K562 (cell line): ENCODE data around the gene IL12A. TPM values are rescaled to one million over a fixed set of nuclear protein-coding genes. Genes with fewer than 3 reads are reported as not detected.

Experiments used
- ATAC-seq: fragments of 200-7000 bp; cut with Tn5 transposase; 3 replicates; pipeline ENCODE4 v1.9.1; 2020; ENCODE audit warnings: moderate library complexity
- BruUV-seq: library from RNA; stranded (reverse); fragments of 400-500 nt; replicated peaks from 2 replicates; lab custom pipeline; 2021; lab: Mats Ljungman, UMichigan
- CTCF ChIA-PET: fragments of 300-600 bp; formaldehyde crosslinking; extraction: SDS; loops from one replicate; lab custom pipeline; 2021; ENCODE audit warnings: low intra/inter-chr PET ratio; lab: Yijun Ruan, JAX
- POLR2A ChIA-PET: fragments of 300-600, 350-650 bp; sonication (Branson Sonifier 250); formaldehyde crosslinking; extraction: SDS; loops from one replicate; lab custom pipeline; 2021; ENCODE audit warnings: antibody characterized with exemption, inconsistent platforms; lab: Yijun Ruan, JAX
- DNase-seq, 4 experiments: peaks; one replicate each; pipeline versions ENCODE4 v3.0.0 to v3.0.0-alpha.2; 2011 to 2018; ENCODE audit warnings: low spot score in 3 of 4, mixed read lengths in 3 of 4; ENCODE audit errors: extremely low read depth in 1 of 4
- FAIRE-seq: peaks from 2 replicates; lab custom pipeline; 2011; peaks lifted over from hg19 to GRCh38; lab: Jason Lieb, UNC
- H2AFZ ChIP-seq: 2 replicates; pipeline ENCODE4 v1.6.0; 2011; ENCODE audit warnings: low read depth, low read length, control low read depth, inconsistent platforms
- H3K27ac ChIP-seq: fragments of 200-600 bp; 3 replicates; pipeline ENCODE4 v1.8.0; 2011; ENCODE audit warnings: low read depth, mild to moderate bottlenecking, control low read depth, inconsistent platforms, low read length, moderate library complexity, mixed read lengths; ENCODE audit errors: extremely low read depth
- H3K27me3 ChIP-seq, 2 experiments: fragments of 300-600 bp in 1 of 2; 2 replicates in 1 of 2; 3 replicates in 1 of 2; pipeline versions ENCODE4 v1.6.0 to v1.8.0; 2011; ENCODE audit warnings: inconsistent platforms in 2 of 2, low read length in 2 of 2, mild to moderate bottlenecking in 1 of 2, mixed read lengths in 1 of 2, moderate library complexity in 1 of 2; ENCODE audit not compliant: control insufficient read depth in 2 of 2, insufficient read depth in 2 of 2
- H3K36me3 ChIP-seq: fragments of 300-600 bp; 3 replicates; pipeline ENCODE4 v1.8.0; 2011; ENCODE audit warnings: mild to moderate bottlenecking, low read length, inconsistent platforms; ENCODE audit not compliant: control insufficient read depth, insufficient read depth
- H3K4me1 ChIP-seq, 2 experiments: fragments of 200-600 bp in 1 of 2; replicated peaks in 1 of 2; 2 replicates in 1 of 2; 3 replicates in 1 of 2; pipeline versions ENCODE4 v1.5.1 to v1.8.0; 2011; ENCODE audit warnings: inconsistent platforms in 2 of 2, low read length in 2 of 2, mild to moderate bottlenecking in 1 of 2, mixed read lengths in 1 of 2, moderate library complexity in 1 of 2; ENCODE audit not compliant: control insufficient read depth in 2 of 2, insufficient read depth in 2 of 2
- H3K4me2 ChIP-seq: 2 replicates; pipeline ENCODE4 v1.6.1; 2011; ENCODE audit warnings: low read length, control low read depth, inconsistent platforms, mixed read lengths; ENCODE audit not compliant: insufficient read depth
- H3K4me3 ChIP-seq: fragments of 200-600 bp; sonication (generic), shearing (Covaris generic); 2 replicates; pipeline ENCODE4 v1.5.1; 2016; ENCODE audit warnings: control low read depth, inconsistent platforms
- H3K79me2 ChIP-seq: fragments of 200-600 bp; 3 replicates; pipeline ENCODE4 v1.8.0; 2011; ENCODE audit warnings: low read length, inconsistent platforms; ENCODE audit not compliant: control insufficient read depth, insufficient read depth
- H3K9ac ChIP-seq, 2 experiments: 2 replicates each; pipeline versions ENCODE4 v1.6.0 to v1.6.1; 2011; ENCODE audit warnings: low read depth in 2 of 2, low read length in 2 of 2, control low read depth in 1 of 2, inconsistent platforms in 1 of 2, mild to moderate bottlenecking in 1 of 2, mixed read lengths in 1 of 2; ENCODE audit not compliant: insufficient read depth in 1 of 2
- H3K9me1 ChIP-seq: one replicate; pipeline ENCODE4 v1.6.0; 2011; ENCODE audit warnings: inconsistent platforms, mild to moderate bottlenecking, low read length, moderate library complexity; ENCODE audit not compliant: control insufficient read depth, insufficient read depth
- H3K9me3 ChIP-seq: replicated peaks from 2 replicates; pipeline ENCODE4 v1.5.1; 2011; ENCODE audit warnings: low read depth, low read length, inconsistent platforms; ENCODE audit not compliant: control insufficient read depth, insufficient read depth
- H4K20me1 ChIP-seq: replicated peaks from 2 replicates; pipeline ENCODE4 v1.6.1; 2011; ENCODE audit warnings: low read length, inconsistent platforms, mixed read lengths; ENCODE audit not compliant: control insufficient read depth, insufficient read depth
- GTF2F1 ChIP-seq: IDR thresholded peaks from 2 replicates; pipeline ENCODE4 v1.6.1; 2011; ENCODE audit warnings: low read depth, low read length, improper control_type of control experiment
- MTA3 ChIP-seq: fragments of 450-650 bp; formaldehyde crosslinking; IDR thresholded peaks from 2 replicates; pipeline ENCODE4 v1.6.1; 2017; ENCODE audit warnings: mild to moderate bottlenecking, borderline replicate concordance
- RBM25 ChIP-seq: fragments of 200-400 bp; formaldehyde crosslinking; IDR thresholded peaks from 2 replicates; pipeline ENCODE4 v1.6.1; 2018; ENCODE audit warnings: low read length, low read depth, moderate library complexity; ENCODE audit not compliant: severe bottlenecking
- ZNF318 ChIP-seq, 2 experiments: fragments of 450-650 bp; IDR thresholded peaks; 2 replicates each; pipeline ENCODE4 v1.6.1; 2016; ENCODE audit warnings: mild to moderate bottlenecking in 2 of 2, borderline replicate concordance in 1 of 2, low read depth in 1 of 2, moderate library complexity in 1 of 2
- WGBS: fragments of 100-300 bp; shearing (Covaris generic); methylation state at CpG from one replicate; pipeline ENCODE4 v1.1.6; 2016; ENCODE audit warnings: low coverage, mixed read lengths; ENCODE audit not compliant: insufficient coverage; ENCODE audit errors: missing lambda C conversion rate; 5-methylcytosine and 5-hydroxymethylcytosine counted together
- in situ Hi-C: fragments of 300-500 bp; cut with MboI; formaldehyde crosslinking; loops from 4 replicates; pipeline ENCODE4 v1.15.0; 2018; ENCODE audit warnings: inconsistent platforms, mixed read lengths
- intact Hi-C: fragments of 100-400 bp; cut with micrococcal nuclease; formaldehyde crosslinking; loops from 2 replicates; pipeline ENCODE4 v1.14.2; 2022
- polyA plus RNA-seq, 8 experiments: library from polyadenylated mRNA; depleted of rRNA in 4 of 8; stranded (reverse) in 5 of 8; unstranded in 3 of 8; fragments of >200 nt; fragmentation: Nextera tagmentation in 2 of 8; fragmentation: Illumina TruSeq in 1 of 8; extraction: Ambion mirVana in 2 of 8; extraction: Trizol in 1 of 8; gene quantifications; 2 replicates each; pipeline versions ENCODE4 v1.2.1 to v1.2.3, GENCODE V29; 2011 to 2014; ENCODE audit warnings: inconsistent platforms in 1 of 8, missing spikeins in 1 of 8
- total RNA-seq, 7 experiments: library from RNA; depleted of rRNA in 6 of 7; stranded (reverse); fragments of >200 nt in 6 of 7; fragmentation: Illumina TruSeq in 2 of 7; extraction: Trizol in 2 of 7; gene quantifications; 2 replicates each; pipeline versions ENCODE4 v1.2.1 to v1.2.3, GENCODE V29; 2011 to 2021; ENCODE audit warnings: low replicate concordance in 1 of 7
- TF ChIP-seq, protein P1 (sequence below): fragments of 450-650 bp; formaldehyde crosslinking; conservative IDR thresholded peaks from 2 replicates; pipeline ENCODE4 v1.4.0; 2022; ENCODE audit warnings: mild to moderate bottlenecking, missing genetic modification characterization
- TF ChIP-seq, protein P2 (sequence below): IDR thresholded peaks from 2 replicates; pipeline ENCODE4 v1.6.1; 2016; ENCODE audit warnings: missing genetic modification characterization, missing compliant biosample characterization

Gene IL12A
- total and polyA plus RNA-seq, 9 of the 15 experiments (the other 6 are each of a cell fraction or from before 2014, with no cell fraction given), result not detected

DNA sequence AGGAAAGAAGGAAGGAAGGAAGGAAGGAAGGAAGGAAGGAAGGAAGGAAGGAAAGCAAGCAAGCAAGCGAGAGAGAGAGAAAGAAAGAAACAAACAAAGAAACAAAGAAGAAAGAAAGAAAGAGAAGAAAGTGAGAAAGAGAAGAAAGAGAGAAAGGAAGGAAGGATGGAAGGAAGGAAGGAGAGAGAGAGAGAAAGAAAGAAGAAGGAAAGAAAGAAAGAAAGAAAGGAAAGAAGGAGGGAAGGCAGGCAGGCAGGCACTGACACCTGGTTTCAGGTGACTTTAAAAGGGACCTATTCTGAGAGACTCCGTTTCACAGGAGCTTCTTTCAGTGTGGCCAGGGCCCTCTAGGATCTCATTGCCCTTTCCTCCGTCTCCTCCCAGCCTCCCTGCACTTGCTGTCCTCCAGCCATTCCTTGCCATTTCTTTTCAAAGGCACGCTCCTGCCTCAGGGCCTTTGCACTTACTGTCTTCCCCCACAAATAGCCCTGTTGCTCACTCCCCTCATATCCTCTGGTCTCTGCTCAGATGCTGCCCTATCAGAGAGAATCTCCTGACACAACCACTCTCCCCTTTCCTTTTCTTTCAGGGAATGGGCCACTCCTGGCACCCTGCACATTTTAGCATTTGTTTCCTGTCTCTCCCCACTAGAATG, 31.5 kb downstream of the IL12A start:
- Histone ChIP-seq H3K79me2 (no peaks in the 10 kb centered on the region), H3K9ac (no peak overlapping the region), H2AFZ (no peak overlapping the region)
- no TSS peak for BruUV-seq
- CTCF ChIA-PET, result no interaction called here
- in situ Hi-C loops, result no loop called here
- TF ChIP-seq GTF2F1 (no peak), RBM25 (peak; percentile 73), ZNF318 (IDR thresholded peaks at IDR 0.05; ENCODE audit: borderline replicate concordance in 1 of 2, low read depth in 1 of 2) (no peak), MTA3 (no peak)
- TF ChIP-seq, protein P1, sequence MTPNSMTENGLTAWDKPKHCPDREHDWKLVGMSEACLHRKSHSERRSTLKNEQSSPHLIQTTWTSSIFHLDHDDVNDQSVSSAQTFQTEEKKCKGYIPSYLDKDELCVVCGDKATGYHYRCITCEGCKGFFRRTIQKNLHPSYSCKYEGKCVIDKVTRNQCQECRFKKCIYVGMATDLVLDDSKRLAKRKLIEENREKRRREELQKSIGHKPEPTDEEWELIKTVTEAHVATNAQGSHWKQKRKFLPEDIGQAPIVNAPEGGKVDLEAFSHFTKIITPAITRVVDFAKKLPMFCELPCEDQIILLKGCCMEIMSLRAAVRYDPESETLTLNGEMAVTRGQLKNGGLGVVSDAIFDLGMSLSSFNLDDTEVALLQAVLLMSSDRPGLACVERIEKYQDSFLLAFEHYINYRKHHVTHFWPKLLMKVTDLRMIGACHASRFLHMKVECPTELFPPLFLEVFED (CRISPR knock-in tag), result no peak
- TF ChIP-seq, protein P2, sequence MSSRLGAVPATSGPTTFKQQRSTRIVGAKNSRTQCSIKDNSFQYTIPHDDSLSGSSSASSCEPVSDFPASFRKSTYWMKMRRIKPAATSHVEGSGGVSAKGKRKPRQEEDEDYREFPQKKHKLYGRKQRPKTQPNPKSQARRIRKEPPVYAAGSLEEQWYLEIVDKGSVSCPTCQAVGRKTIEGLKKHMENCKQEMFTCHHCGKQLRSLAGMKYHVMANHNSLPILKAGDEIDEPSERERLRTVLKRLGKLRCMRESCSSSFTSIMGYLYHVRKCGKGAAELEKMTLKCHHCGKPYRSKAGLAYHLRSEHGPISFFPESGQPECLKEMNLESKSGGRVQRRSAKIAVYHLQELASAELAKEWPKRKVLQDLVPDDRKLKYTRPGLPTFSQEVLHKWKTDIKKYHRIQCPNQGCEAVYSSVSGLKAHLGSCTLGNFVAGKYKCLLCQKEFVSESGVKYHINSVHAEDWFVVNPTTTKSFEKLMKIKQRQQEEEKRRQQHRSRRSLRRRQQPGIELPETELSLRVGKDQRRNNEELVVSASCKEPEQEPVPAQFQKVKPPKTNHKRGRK, result peak; percentile 61; the same call in 1 of the 2 replicates
- TF ChIP-seq, all 486 proteins: peak for 2
- no peak overlapping the region for H3K4me3 ChIP-seq
- H3K9me1 ChIP-seq, result no peaks in the 10 kb centered on the region
- FAIRE-seq, result no peak
- 1% methylated on average over 4 of the region's 4 CpGs for WGBS
- H3K36me3 ChIP-seq, result no peaks in the 10 kb centered on the region
- no peaks in the 10 kb centered on the region for H3K9me3 ChIP-seq
- H4K20me1 ChIP-seq, result no peaks in the 10 kb centered on the region
- no peak overlapping the region for H3K27ac ChIP-seq
- no peak for ATAC-seq
- peaks cover 0 to 10% of the 10 kb centered on the region in 2 experiments for H3K27me3 ChIP-seq
- POLR2A ChIA-PET, result interaction anchor here (0.6 kb wide), 1 partner anchor 35 kb away, joined by 4 read pairs; no protein-coding TSS in a partner anchor
- H3K4me2 ChIP-seq, result no peak overlapping the region
- no peak for DNase-seq
- H3K4me1 ChIP-seq, result no peaks in the 10 kb centered on the region
- intact Hi-C loops, result no loop called here
